ENCODE measurements around the gene FGF13. TPM values are rescaled to one million over a fixed set of nuclear protein-coding genes. Genes with fewer than 3 reads are reported as not detected.
A peak's percentile ranks its signal among the peaks of the same experiment; 100 is the strongest.

Gene FGF13
- total RNA-seq, 1 donor from 2014 or later = 42.6 TPM

- H3K27me3 Mint-ChIP-seq (ENCODE audit: unreplicated experiment) = peaks cover 2% of the 10 kb centered on the region
- TF ChIP-seq CTCF (IDR thresholded peaks at IDR 0.05; ENCODE audit: unreplicated experiment) = peak; percentile 48
- DNase-seq (ENCODE audit: low spot score) = no peak
- H3K27ac Mint-ChIP-seq (ENCODE audit: unreplicated experiment) = no peak overlapping the region
- no peaks in the 10 kb centered on the region for H3K9me3 Mint-ChIP-seq (ENCODE audit: unreplicated experiment)
- H3K36me3 Mint-ChIP-seq (ENCODE audit: low read depth, unreplicated experiment) = no peaks in the 10 kb centered on the region
- no peak overlapping the region for H3K4me3 Mint-ChIP-seq (ENCODE audit: unreplicated experiment)
- peaks cover 14% of the 10 kb centered on the region for H3K4me1 Mint-ChIP-seq (ENCODE audit: unreplicated experiment)
These were observed 37.0 kb upstream of the FGF13 start for GRCh38 chrX:138748480-138748879.

- Mint-ChIP-seq H3K4me1 (ENCODE audit: unreplicated experiment) (peaks cover 10% of the 10 kb centered on the region), H3K36me3 (ENCODE audit: low read depth, unreplicated experiment) (no peaks in the 10 kb centered on the region), H3K9me3 (ENCODE audit: unreplicated experiment) (no peaks in the 10 kb centered on the region), H3K27ac (ENCODE audit: unreplicated experiment) (no peak overlapping the region), H3K27me3 (ENCODE audit: unreplicated experiment) (peaks cover 1% of the 10 kb centered on the region), H3K4me3 (ENCODE audit: unreplicated experiment) (no peak overlapping the region)
- TF ChIP-seq CTCF (IDR thresholded peaks at IDR 0.05; ENCODE audit: unreplicated experiment) = peak; percentile 68
- peak; percentile 51 for DNase-seq (ENCODE audit: low spot score)
These were observed 33.7 kb upstream of the FGF13 start for GRCh38 chrX:138745196-138745595.

GRCh38 chrX:138742217-138742616 lies 30.7 kb upstream of the FGF13 start:
- Mint-ChIP-seq H3K4me1 (ENCODE audit: unreplicated experiment) (peaks cover 10% of the 10 kb centered on the region), H3K27me3 (ENCODE audit: unreplicated experiment) (peaks cover 1% of the 10 kb centered on the region), H3K4me3 (ENCODE audit: unreplicated experiment) (no peak overlapping the region), H3K36me3 (ENCODE audit: low read depth, unreplicated experiment) (no peaks in the 10 kb centered on the region), H3K27ac (ENCODE audit: unreplicated experiment) (no peak overlapping the region), H3K9me3 (ENCODE audit: unreplicated experiment) (no peaks in the 10 kb centered on the region)
- no peak for TF ChIP-seq CTCF (IDR thresholded peaks at IDR 0.05; ENCODE audit: unreplicated experiment)
- no peak for DNase-seq (ENCODE audit: low spot score)

GRCh38 chrX:138740341-138740740 lies 28.8 kb upstream of the FGF13 start:
- no peak overlapping the region for H3K27ac Mint-ChIP-seq (ENCODE audit: unreplicated experiment)
- H3K4me1 Mint-ChIP-seq (ENCODE audit: unreplicated experiment) = peaks cover 10% of the 10 kb centered on the region
- H3K27me3 Mint-ChIP-seq (ENCODE audit: unreplicated experiment) = peaks cover 1% of the 10 kb centered on the region
- H3K4me3 Mint-ChIP-seq (ENCODE audit: unreplicated experiment) = no peak overlapping the region
- TF ChIP-seq CTCF (IDR thresholded peaks at IDR 0.05; ENCODE audit: unreplicated experiment) = no peak
- no peak for DNase-seq (ENCODE audit: low spot score)
- H3K36me3 Mint-ChIP-seq (ENCODE audit: low read depth, unreplicated experiment) = no peaks in the 10 kb centered on the region
- H3K9me3 Mint-ChIP-seq (ENCODE audit: unreplicated experiment) = no peaks in the 10 kb centered on the region

GRCh38 chrX:138723301-138723700 lies 11.8 kb upstream of the FGF13 start:
- H3K36me3 Mint-ChIP-seq (ENCODE audit: low read depth, unreplicated experiment) = no peaks in the 10 kb centered on the region
- no peaks in the 10 kb centered on the region for H3K9me3 Mint-ChIP-seq (ENCODE audit: unreplicated experiment)
- no peak for TF ChIP-seq CTCF (IDR thresholded peaks at IDR 0.05; ENCODE audit: unreplicated experiment)
- H3K4me3 Mint-ChIP-seq (ENCODE audit: unreplicated experiment) = no peak overlapping the region
- H3K4me1 Mint-ChIP-seq (ENCODE audit: unreplicated experiment) = no peaks in the 10 kb centered on the region
- H3K27ac Mint-ChIP-seq (ENCODE audit: unreplicated experiment) = no peak overlapping the region
- no peaks in the 10 kb centered on the region for H3K27me3 Mint-ChIP-seq (ENCODE audit: unreplicated experiment)
- no peak for DNase-seq (ENCODE audit: low spot score)
